NCI-H1417 treated with DMSO at 0.1 percent for 48 hours (cell line): ENCODE data around the gene ABCB1.

ENCODE experiments used
- DNase-seq: peaks from one replicate; lab custom pipeline; 2025; lab: John Stamatoyannopoulos, UW

ABCB1 gene

GRCh38 chr7:87513735-87514335 lies 86.8 kb downstream of the ABCB1 start:
- DNase-seq: peak; percentile 36

- no peak for DNase-seq
Measured at GRCh38 chr7:87512906-87513305, 87.8 kb downstream of the ABCB1 start.

GRCh38 chr7:87511510-87511909 lies 89.2 kb downstream of the ABCB1 start:
- DNase-seq: no peak

GRCh38 chr7:87510411-87510875 lies 90.2 kb downstream of the ABCB1 start:
- DNase-seq: peak; percentile 74

- DNase-seq: no peak
Measured at GRCh38 chr7:87507446-87507845, 93.2 kb downstream of the ABCB1 start.

GRCh38 chr7:87506246-87507180 lies 94.2 kb downstream of the ABCB1 start:
- peak; percentile 17 for DNase-seq

GRCh38 chr7:87505557-87506245 lies 95.0 kb downstream of the ABCB1 start:
- no peak for DNase-seq

GRCh38 chr7:87505122-87505521 lies 95.6 kb downstream of the ABCB1 start:
- DNase-seq: no peak

- DNase-seq: no peak
Measured at GRCh38 chr7:87499494-87499893, 101.2 kb downstream of the ABCB1 start.

GRCh38 chr7:87498893-87499292 lies 101.8 kb downstream of the ABCB1 start:
- DNase-seq: no peak

GRCh38 chr7:87497482-87497881 lies 103.2 kb downstream of the ABCB1 start:
- no peak for DNase-seq

GRCh38 chr7:87495366-87495765 lies 105.3 kb downstream of the ABCB1 start:
- no peak for DNase-seq

GRCh38 chr7:87494454-87494853 lies 106.2 kb downstream of the ABCB1 start:
- no peak for DNase-seq

GRCh38 chr7:87483131-87483530 lies 117.6 kb downstream of the ABCB1 start:
- DNase-seq: no peak

- no peak for DNase-seq
Measured at GRCh38 chr7:87482115-87482514, 118.6 kb downstream of the ABCB1 start.

GRCh38 chr7:87480386-87480785 lies 120.3 kb downstream of the ABCB1 start:
- no peak for DNase-seq

GRCh38 chr7:87479951-87480350 lies 120.7 kb downstream of the ABCB1 start:
- no peak for DNase-seq

GRCh38 chr7:87476179-87476557 lies 124.5 kb downstream of the ABCB1 start:
- DNase-seq: no peak

- DNase-seq: no peak
Measured at GRCh38 chr7:87475359-87476178, 125.1 kb downstream of the ABCB1 start, which contains the start of gene ABCB4. Gene ABCB4, minus strand, starts transcription at chr7:87475680. Its CDS starts 215 bp downstream, at chr7:87475465.

GRCh38 chr7:87474533-87475358 lies 125.9 kb downstream of the ABCB1 start:
- no peak for DNase-seq

- no peak for DNase-seq
Measured at GRCh38 chr7:87473986-87474385, 126.7 kb downstream of the ABCB1 start.
